ENCODE results near the gene PEX5L. TPM values are rescaled to one million over a fixed set of nuclear protein-coding genes. Genes with fewer than 3 reads are reported as not detected.

PEX5L gene
- polyA plus RNA-seq, 2 of the 4 experiments (the other 2 are of a cell fraction): 0.06 to 0.08 TPM

GRCh38 chr3:180073561-180073960 lies 36.8 kb upstream of the PEX5L start:
- CTCF ChIA-PET: interaction anchor here (1.1 kb wide), 1 partner anchor 11 kb away, joined by 3 read pairs; no protein-coding TSS in a partner anchor
- FAIRE-seq: no peak

GRCh38 chr3:180072786-180073185 lies 36.0 kb upstream of the PEX5L start:
- no peak for TF ChIP-seq SMC3 (IDR thresholded peaks at IDR 0.05)
- TF ChIP-seq, protein P1, sequence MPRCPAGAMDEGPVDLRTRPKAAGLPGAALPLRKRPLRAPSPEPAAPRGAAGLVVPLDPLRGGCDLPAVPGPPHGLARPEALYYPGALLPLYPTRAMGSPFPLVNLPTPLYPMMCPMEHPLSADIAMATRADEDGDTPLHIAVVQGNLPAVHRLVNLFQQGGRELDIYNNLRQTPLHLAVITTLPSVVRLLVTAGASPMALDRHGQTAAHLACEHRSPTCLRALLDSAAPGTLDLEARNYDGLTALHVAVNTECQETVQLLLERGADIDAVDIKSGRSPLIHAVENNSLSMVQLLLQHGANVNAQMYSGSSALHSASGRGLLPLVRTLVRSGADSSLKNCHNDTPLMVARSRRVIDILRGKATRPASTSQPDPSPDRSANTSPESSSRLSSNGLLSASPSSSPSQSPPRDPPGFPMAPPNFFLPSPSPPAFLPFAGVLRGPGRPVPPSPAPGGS (IDR thresholded peaks at IDR 0.05): no peak
- no peak for TF ChIP-seq MAFK (IDR thresholded peaks at IDR 0.05; ENCODE audit: partially characterized antibody)
- TF ChIP-seq PHF8 (IDR thresholded peaks at IDR 0.05; ENCODE audit: borderline replicate concordance, low read depth): no peak
- TF ChIP-seq POLR2AphosphoS2 (conservative IDR thresholded peaks at IDR 0.05; ENCODE audit: low read length): no peak
- TF ChIP-seq E2F6 (IDR thresholded peaks at IDR 0.05; ENCODE audit: borderline replicate concordance, low read depth): no peak
- no peak for TF ChIP-seq USF2 (IDR thresholded peaks at IDR 0.05)
- no peak for TF ChIP-seq FOSL2 (IDR thresholded peaks at IDR 0.05)
- no peak for TF ChIP-seq FOSL2 (CRISPR knock-in tag; IDR thresholded peaks at IDR 0.05)
- TF ChIP-seq HOXA7 (CRISPR knock-in tag; IDR thresholded peaks at IDR 0.05): no peak
- TF ChIP-seq KDM5A (IDR thresholded peaks at IDR 0.05): no peak
- no peak for TF ChIP-seq BHLHE40 (IDR thresholded peaks at IDR 0.05; ENCODE audit: low read depth, low read length)
- TF ChIP-seq SREBF2 (IDR thresholded peaks at IDR 0.05): no peak
- no peak for TF ChIP-seq TP53 (CRISPR knock-in tag; IDR thresholded peaks at IDR 0.05)
- TF ChIP-seq HDAC2 (IDR thresholded peaks at IDR 0.05): no peak
- TF ChIP-seq CTCF (IDR thresholded peaks at IDR 0.05): no peak
- TF ChIP-seq RFX5 (IDR thresholded peaks at IDR 0.05): no peak
- no peak for TF ChIP-seq CBX8 (IDR thresholded peaks at IDR 0.05)
- no peak for TF ChIP-seq HES2 (IDR thresholded peaks at IDR 0.05)
- TF ChIP-seq CBX2 (IDR thresholded peaks at IDR 0.05; ENCODE audit: borderline replicate concordance, low read depth): no peak
- TF ChIP-seq ZC3H11A (IDR thresholded peaks at IDR 0.05): no peak
- Histone ChIP-seq H3K4me2 (no peak overlapping the region), H3K27ac (no peak overlapping the region), H3K4me3 (no peak overlapping the region), H3K9me3 (no peaks in the 10 kb centered on the region), H3K4me1 (no peaks in the 10 kb centered on the region)
- 0% methylated on average over 1 of the region's 1 CpG for WGBS (ENCODE audit: missing lambda C conversion rate)
- ATAC-seq (no peak), FAIRE-seq (no peak), DNase-seq (ENCODE audit: low read depth in 1 of 2, low spot score in 1 of 2) (no peak)
- POLR2A ChIA-PET: no interaction called here
- CTCF ChIA-PET: interaction anchor here (0.6 kb wide), 1 partner anchor 143 kb away, joined by 3 read pairs; no protein-coding TSS in a partner anchor

More at GRCh38 chr3:180073561-180073960, 36.8 kb upstream of the PEX5L start:
- Histone ChIP-seq H3K9me3 (no peaks in the 10 kb centered on the region), H3K27ac (no peak overlapping the region), H3K4me1 (no peaks in the 10 kb centered on the region), H3K4me2 (no peak overlapping the region), H3K4me3 (no peak overlapping the region)
- ATAC-seq (no peak), DNase-seq (ENCODE audit: low read depth in 1 of 2, low spot score in 1 of 2) (no peak)
- TF ChIP-seq HDAC2 (IDR thresholded peaks at IDR 0.05): no peak
- TF ChIP-seq NFE2L2 (conservative IDR thresholded peaks at IDR 0.05; ENCODE audit: low read length): no peak
- TF ChIP-seq RARB (CRISPR knock-in tag; IDR thresholded peaks at IDR 0.05): no peak
- no peak for TF ChIP-seq HEYL (CRISPR knock-in tag; IDR thresholded peaks at IDR 0.05)
- TF ChIP-seq ZC3H11A (IDR thresholded peaks at IDR 0.05): no peak
- no peak for TF ChIP-seq KDM1A (IDR thresholded peaks at IDR 0.05; ENCODE audit: low read depth)
- no peak for TF ChIP-seq POLR2A (IDR thresholded peaks at IDR 0.05; ENCODE audit: low read length)
- TF ChIP-seq PBX3 (IDR thresholded peaks at IDR 0.05): no peak
- no peak for TF ChIP-seq HOXA7 (CRISPR knock-in tag; IDR thresholded peaks at IDR 0.05)
- TF ChIP-seq SREBF2 (IDR thresholded peaks at IDR 0.05): no peak
- TF ChIP-seq KDM5A (IDR thresholded peaks at IDR 0.05): no peak
- no peak for TF ChIP-seq MAFK (IDR thresholded peaks at IDR 0.05; ENCODE audit: partially characterized antibody)
- TF ChIP-seq EHF (CRISPR knock-in tag; IDR thresholded peaks at IDR 0.05): no peak
- no peak for TF ChIP-seq RNF2 (IDR thresholded peaks at IDR 0.05; ENCODE audit: borderline replicate concordance, low read depth)
- no peak for TF ChIP-seq EHMT2 (IDR thresholded peaks at IDR 0.05; ENCODE audit: low read depth)
- no peak for TF ChIP-seq ZNF302 (CRISPR knock-in tag; IDR thresholded peaks at IDR 0.05)
- TF ChIP-seq, protein P1 (IDR thresholded peaks at IDR 0.05): no peak
- no peak for TF ChIP-seq RFX5 (IDR thresholded peaks at IDR 0.05)
- POLR2A ChIA-PET: no interaction called here

Data from A549 (cell line).